ENCODE data around the gene ADISSP. TPM values are rescaled to one million over a fixed set of nuclear protein-coding genes. Genes with fewer than 3 reads are reported as not detected.

Gene ADISSP
- total RNA-seq, 4 donors from 2014 or later, result 36.1 to 74.7 (median 59.3) TPM

- H3K36me3 ChIP-seq, result peaks cover 0 to 84% of the 10 kb centered on the region in 2 donors
- no peaks in the 10 kb centered on the region for H3K27me3 ChIP-seq
- ATAC-seq, result no peak
- H3K9me3 ChIP-seq, result peaks cover 0 to 5% (median 0%) of the 10 kb centered on the region in 3 donors
- peaks cover 0 to 81% (median 35%) of the 10 kb centered on the region in 3 donors for H3K4me1 ChIP-seq
- peak overlapping the region in 2 of 4 donors; percentile 96 to 99 for H3K27ac ChIP-seq
- no peak for TF ChIP-seq EP300 (IDR thresholded peaks at IDR 0.05)
- no peak for TF ChIP-seq POLR2A (IDR thresholded peaks at IDR 0.05)
- no peak for TF ChIP-seq POLR2AphosphoS5 (IDR thresholded peaks at IDR 0.05)
- TF ChIP-seq CTCF (IDR thresholded peaks at IDR 0.05), result no peak
- 92 to 100% methylated on average over 1 to 3 of the region's 4 CpGs for WGBS, 2 donors (ENCODE audit: low coverage in 1 of 2)
- H3K4me3 ChIP-seq, result no peak overlapping the region
Observed at GRCh38 chr20:3801299-3801698, 33.7 kb upstream of the ADISSP start.

GRCh38 chr20:3800878-3801260 is 33.3 kb upstream of the ADISSP start:
- peaks cover 0 to under 1% (median 0%) of the 10 kb centered on the region in 3 donors for H3K9me3 ChIP-seq
- H3K27ac ChIP-seq, result peak overlapping the region in 2 of 4 donors; percentile 96 to 99
- H3K36me3 ChIP-seq, result peaks cover 0 to 82% of the 10 kb centered on the region in 2 donors
- WGBS, 2 donors (ENCODE audit: low coverage in 1 of 2), result 70% methylated on average over 2 of the region's 8 CpGs; no CpG with 5 or more reads in 1 of the 2 donors
- no peak for TF ChIP-seq EP300 (IDR thresholded peaks at IDR 0.05)
- TF ChIP-seq CTCF (IDR thresholded peaks at IDR 0.05), result no peak
- TF ChIP-seq POLR2A (IDR thresholded peaks at IDR 0.05), result no peak
- TF ChIP-seq POLR2AphosphoS5 (IDR thresholded peaks at IDR 0.05), result no peak
- H3K4me1 ChIP-seq, result peaks cover 0 to 78% (median 31%) of the 10 kb centered on the region in 3 donors
- ATAC-seq, result no peak
- no peaks in the 10 kb centered on the region for H3K27me3 ChIP-seq
- no peak overlapping the region for H3K4me3 ChIP-seq

- Histone ChIP-seq H3K36me3 (peaks cover 0 to 77% of the 10 kb centered on the region in 2 donors), H3K27me3 (no peaks in the 10 kb centered on the region), H3K9me3 (no peaks in the 10 kb centered on the region), H3K4me3 (no peak overlapping the region), H3K27ac (peak overlapping the region in 3 of 4 donors; percentile 31 to 99 (median 96)), H3K4me1 (peaks cover 0 to 78% (median 27%) of the 10 kb centered on the region in 3 donors)
- TF ChIP-seq CTCF (IDR thresholded peaks at IDR 0.05) (no peak), EP300 (IDR thresholded peaks at IDR 0.05) (no peak), POLR2AphosphoS5 (IDR thresholded peaks at IDR 0.05) (no peak)
- no peak for ATAC-seq
- WGBS, 2 donors (ENCODE audit: low coverage in 1 of 2), result 70% methylated on average over 2 of the region's 18 CpGs; no CpG with 5 or more reads in 1 of the 2 donors
Observed at GRCh38 chr20:3800256-3800877, 32.8 kb upstream of the ADISSP start.

- Histone ChIP-seq H3K27me3 (no peaks in the 10 kb centered on the region), H3K4me1 (peaks cover 0 to 76% (median 30%) of the 10 kb centered on the region in 3 donors), H3K36me3 (peaks cover 0 to 62% of the 10 kb centered on the region in 2 donors), H3K4me3 (no peak overlapping the region), H3K27ac (peak overlapping the region in 2 of 4 donors; percentile 96 to 99), H3K9me3 (no peaks in the 10 kb centered on the region)
- ATAC-seq, result no peak
- no peak for TF ChIP-seq EP300 (IDR thresholded peaks at IDR 0.05)
- no peak for TF ChIP-seq CTCF (IDR thresholded peaks at IDR 0.05)
- no peak for TF ChIP-seq POLR2A (IDR thresholded peaks at IDR 0.05)
- TF ChIP-seq POLR2AphosphoS5 (IDR thresholded peaks at IDR 0.05), result no peak
- 80% methylated on average over 2 of the region's 3 CpGs; no CpG with 5 or more reads in 1 of the 2 donors for WGBS, 2 donors (ENCODE audit: low coverage in 1 of 2)
Observed at GRCh38 chr20:3798908-3799248, 31.3 kb upstream of the ADISSP start.

GRCh38 chr20:3798373-3798768 is 30.8 kb upstream of the ADISSP start:
- Histone ChIP-seq H3K9me3 (no peaks in the 10 kb centered on the region), H3K27me3 (no peaks in the 10 kb centered on the region), H3K4me3 (peak overlapping the region in 1 of 2 donors; percentile 80), H3K27ac (peak overlapping the region in 3 of 4 donors; percentile 28 to 99 (median 96)), H3K36me3 (peaks cover 0 to 57% of the 10 kb centered on the region in 2 donors), H3K4me1 (peaks cover 0 to 76% (median 30%) of the 10 kb centered on the region in 3 donors)
- 27% methylated on average over 2 of the region's 5 CpGs; no CpG with 5 or more reads in 1 of the 2 donors for WGBS, 2 donors (ENCODE audit: low coverage in 1 of 2)
- TF ChIP-seq POLR2AphosphoS5 (IDR thresholded peaks at IDR 0.05) (no peak), EP300 (IDR thresholded peaks at IDR 0.05) (no peak)
- ATAC-seq, result no peak

Data from gastroesophageal sphincter (tissue), 4 donors.